Keratinocyte (primary cell): Measurements from ENCODE around the gene PIBF1.

ENCODE experiments used
- CTCF ChIP-seq, 3 experiments: IDR thresholded peaks in 1 of 3; conservative IDR thresholded peaks in 1 of 3; optimal IDR thresholded peaks in 1 of 3; 2 replicates in 2 of 3; 3 replicates in 1 of 3; pipeline versions ENCODE3 to v1.5.1; 2011; ENCODE audit warnings: low read length in 3 of 3, mild to moderate bottlenecking in 3 of 3, moderate library complexity in 2 of 3, control low read depth in 1 of 3, inconsistent platforms in 1 of 3; ENCODE audit not compliant: insufficient read depth in 2 of 3; ENCODE audit errors: extremely low read depth in 1 of 3
- EZH2 ChIP-seq: IDR thresholded peaks from one replicate; pipeline ENCODE4 v1.6.1; 2012; ENCODE audit warnings: inconsistent platforms, mild to moderate bottlenecking, low read length, moderate library complexity

GRCh38 chr13:72920097-72920496, 138.2 kb downstream of the PIBF1 start:
- TF ChIP-seq CTCF (optimal IDR thresholded peaks at IDR 0.05 in 1 of 3, IDR thresholded peaks at IDR 0.05 in 1 of 3, conservative IDR thresholded peaks at IDR 0.05 in 1 of 3; ENCODE audit: extremely low read depth in 1 of 3, insufficient read depth in 2 of 3, low read length in 3 of 3), result no peak
- no peak for TF ChIP-seq EZH2
